ENCODE data around the gene LIM2.

The LIM2 gene

DNA sequence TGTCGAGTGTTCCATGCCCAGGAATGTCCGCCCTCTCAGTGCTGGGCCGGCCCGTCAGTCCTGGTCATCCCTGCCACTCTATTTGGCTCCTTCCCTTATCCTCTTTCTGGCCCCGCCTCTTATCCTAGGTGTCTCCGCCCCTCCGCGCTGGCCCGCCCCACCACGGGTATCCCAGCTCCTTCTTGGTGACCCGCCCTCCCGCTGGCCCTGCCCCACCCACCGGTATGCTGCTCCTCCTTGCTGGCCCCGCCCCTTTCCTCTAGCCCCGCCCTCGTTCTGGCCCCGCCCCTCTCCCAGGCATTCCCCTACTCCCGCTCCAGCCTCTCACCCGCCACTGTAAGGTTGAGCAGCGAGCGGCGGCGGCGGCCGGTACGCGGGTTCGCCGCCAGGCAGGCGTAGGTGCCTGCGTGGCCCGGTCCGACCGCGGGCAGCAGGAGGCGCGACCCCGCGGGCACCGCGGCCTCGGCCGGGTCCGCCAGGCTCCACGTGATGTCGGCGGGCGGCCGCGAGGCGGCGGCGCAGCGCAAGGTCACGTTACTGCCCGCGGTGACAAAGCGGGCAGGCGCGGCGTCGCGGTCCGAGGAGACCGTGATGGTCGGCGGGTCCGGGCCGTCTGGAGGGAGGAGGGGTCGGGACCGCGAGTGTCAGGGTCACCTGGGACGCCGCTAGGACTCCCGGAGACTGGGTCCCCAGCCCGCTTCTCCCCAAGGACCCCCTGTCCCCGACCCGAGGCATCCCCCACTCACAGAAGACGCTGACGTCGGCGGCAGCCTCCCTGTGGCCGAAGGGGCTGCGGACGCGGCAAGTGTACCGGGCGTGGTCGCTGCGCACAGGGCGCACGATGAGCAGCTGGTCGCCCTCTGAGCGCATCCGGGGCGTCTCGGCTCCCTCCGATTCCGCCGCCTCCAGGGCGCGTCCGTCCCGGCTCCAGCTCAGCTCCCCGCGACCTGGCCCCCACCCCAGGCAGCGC lies 47.8 kb downstream of the LIM2 start:
- Mint-ChIP-seq H3K4me3 (peak overlapping the region; percentile 84), H3K36me3 (peaks cover 3% of the 10 kb centered on the region), H3K27ac (no peak overlapping the region), H3K9me3 (no peaks in the 10 kb centered on the region), H3K27me3 (no peaks in the 10 kb centered on the region), H3K4me1 (peaks cover 14% of the 10 kb centered on the region)

DNA sequence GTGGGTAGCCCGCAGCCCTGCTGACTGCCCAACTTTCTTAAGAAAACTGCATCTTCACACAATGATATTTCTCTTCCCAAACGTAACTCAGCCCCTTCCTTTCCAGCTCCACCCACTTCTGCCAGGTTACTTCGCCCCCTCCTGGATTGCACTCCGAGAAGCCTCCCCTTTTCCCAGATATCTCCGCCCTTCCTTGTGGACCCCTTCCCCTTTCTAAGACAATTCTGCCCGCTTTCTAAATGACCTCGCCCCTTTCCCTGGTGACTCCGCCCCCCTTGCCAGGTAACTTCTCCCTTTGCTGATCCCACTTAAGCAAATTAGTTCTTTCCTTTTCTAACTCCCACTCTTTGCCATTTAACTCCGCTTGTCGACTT lies 48.5 kb downstream of the LIM2 start:
- H3K27me3 Mint-ChIP-seq = no peaks in the 10 kb centered on the region
- H3K27ac Mint-ChIP-seq = no peak overlapping the region
- no peaks in the 10 kb centered on the region for H3K36me3 Mint-ChIP-seq

DNA sequence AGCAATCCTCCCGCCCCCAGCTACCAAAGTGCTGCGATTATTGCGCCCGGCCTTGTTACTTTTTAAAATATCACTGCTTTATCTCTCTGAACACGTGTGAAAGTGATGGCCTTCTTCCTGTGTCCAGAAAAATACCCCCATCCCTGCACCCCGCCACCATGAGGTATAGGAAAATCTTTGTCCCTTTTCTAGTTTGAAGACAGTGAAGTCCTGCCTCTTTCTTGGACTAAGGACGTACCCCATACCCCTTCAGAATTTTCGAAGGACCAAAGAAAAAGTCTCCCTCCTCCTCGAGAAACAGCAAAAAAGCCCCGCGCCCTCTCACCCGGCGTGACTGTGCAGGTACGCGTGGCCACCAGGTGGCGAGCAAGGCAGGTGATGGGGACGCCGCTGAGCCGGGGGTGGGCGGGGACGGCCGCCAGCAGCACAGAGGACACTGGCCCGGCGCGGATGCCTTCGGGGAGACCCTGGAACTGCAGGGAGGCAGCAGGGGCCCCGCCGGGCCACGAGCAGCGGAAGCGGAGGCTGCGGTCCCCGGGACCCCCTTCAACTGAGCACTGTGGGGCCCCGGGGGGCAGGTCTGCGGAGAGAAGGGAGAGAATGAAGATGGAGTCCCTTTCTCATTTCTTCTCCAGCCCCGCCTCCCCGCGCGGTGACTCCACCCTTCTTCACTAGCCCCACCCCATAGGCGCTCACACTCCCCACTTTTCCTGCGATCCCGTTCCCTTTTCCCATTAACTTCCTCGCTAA lies 49.0 kb downstream of the LIM2 start:
- H3K4me3 Mint-ChIP-seq = peak overlapping the region; percentile 84
- H3K27ac Mint-ChIP-seq = peak overlapping the region; percentile 5
- no peaks in the 10 kb centered on the region for H3K9me3 Mint-ChIP-seq
- H3K4me1 Mint-ChIP-seq = peaks cover 14% of the 10 kb centered on the region
- H3K36me3 Mint-ChIP-seq = no peaks in the 10 kb centered on the region
- H3K27me3 Mint-ChIP-seq = peaks cover under 1% of the 10 kb centered on the region

More for the DNA sequence above, 48.5 kb downstream of the LIM2 start:
- H3K4me3 Mint-ChIP-seq = peak overlapping the region; percentile 84
- H3K9me3 Mint-ChIP-seq = no peaks in the 10 kb centered on the region
- peaks cover 14% of the 10 kb centered on the region for H3K4me1 Mint-ChIP-seq

DNA sequence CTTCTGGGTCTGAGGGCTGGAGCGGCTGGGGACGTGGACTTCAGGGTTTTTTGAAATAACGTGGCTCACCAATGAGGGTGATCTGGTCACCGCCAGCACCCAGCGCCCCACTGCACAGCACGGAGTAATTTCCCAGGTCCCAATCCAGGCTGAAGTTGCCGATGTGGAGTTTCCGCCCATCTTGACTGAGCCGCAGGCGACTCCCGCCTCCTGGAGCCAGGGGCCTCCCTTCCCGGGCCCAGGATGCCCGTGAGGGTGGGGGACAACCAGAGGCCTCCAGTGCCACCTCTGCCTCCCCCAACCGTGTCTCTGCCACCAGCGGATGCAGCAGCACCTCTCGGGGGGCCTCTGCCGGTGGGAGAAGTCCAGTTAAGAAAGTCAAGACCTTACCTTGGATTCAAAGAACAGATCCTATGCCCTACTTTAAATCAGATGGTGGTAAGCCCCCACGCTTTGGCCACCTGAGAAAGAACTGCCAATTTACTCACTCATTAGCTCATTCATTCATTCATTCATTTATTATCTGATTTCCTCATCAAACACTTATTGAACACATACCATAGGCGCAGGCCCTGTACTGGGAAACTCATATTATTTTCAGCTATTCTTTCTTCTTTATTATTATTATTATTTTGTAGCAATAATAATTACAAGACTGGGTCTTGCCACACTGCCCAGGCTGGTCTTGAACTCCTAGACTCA lies 49.8 kb downstream of the LIM2 start:
- Mint-ChIP-seq H3K27me3 (peaks cover 2% of the 10 kb centered on the region), H3K9me3 (no peaks in the 10 kb centered on the region), H3K27ac (no peak overlapping the region), H3K4me3 (peak overlapping the region; percentile 84), H3K36me3 (no peaks in the 10 kb centered on the region), H3K4me1 (peaks cover 14% of the 10 kb centered on the region)

DNA sequence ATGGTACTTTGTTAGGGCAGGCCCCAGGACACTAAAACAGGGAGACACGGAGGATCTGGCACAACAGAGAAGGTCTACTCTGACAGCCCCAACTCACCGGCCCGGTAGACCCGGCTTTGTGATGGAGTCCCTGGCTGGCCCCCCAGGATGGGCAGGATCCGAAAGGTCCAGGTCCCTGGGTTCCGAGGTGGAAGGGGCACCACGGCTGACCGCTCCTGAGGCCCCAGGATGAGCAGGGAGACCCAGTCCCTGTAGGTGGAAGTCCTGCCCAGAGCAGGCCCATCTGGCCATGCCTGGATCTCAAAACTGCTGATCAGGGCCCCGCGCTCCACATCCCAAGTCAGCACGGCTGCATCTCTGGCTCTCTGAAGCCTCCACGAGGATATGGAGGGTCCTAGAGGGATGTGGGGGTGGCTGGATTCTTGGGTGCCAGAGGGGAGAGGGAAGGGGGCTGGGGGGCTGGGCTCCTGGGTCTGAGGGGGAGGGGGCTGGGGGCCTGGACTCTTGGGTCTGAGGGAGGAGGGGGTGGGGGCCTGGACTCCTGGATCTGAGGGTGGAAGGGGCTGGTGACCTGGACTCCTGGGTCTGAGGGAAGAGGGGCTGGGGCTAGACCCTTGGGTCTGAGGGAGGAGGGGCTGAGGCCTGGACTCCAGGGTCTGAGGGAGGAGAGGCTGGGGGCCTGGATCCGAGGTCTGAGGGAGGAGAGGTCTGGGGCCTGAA lies 50.5 kb downstream of the LIM2 start:
- H3K4me3 Mint-ChIP-seq = no peak overlapping the region
- no peaks in the 10 kb centered on the region for H3K36me3 Mint-ChIP-seq
- H3K4me1 Mint-ChIP-seq = peaks cover 14% of the 10 kb centered on the region
- no peaks in the 10 kb centered on the region for H3K9me3 Mint-ChIP-seq
- peaks cover 2% of the 10 kb centered on the region for H3K27me3 Mint-ChIP-seq
- no peak overlapping the region for H3K27ac Mint-ChIP-seq

DNA sequence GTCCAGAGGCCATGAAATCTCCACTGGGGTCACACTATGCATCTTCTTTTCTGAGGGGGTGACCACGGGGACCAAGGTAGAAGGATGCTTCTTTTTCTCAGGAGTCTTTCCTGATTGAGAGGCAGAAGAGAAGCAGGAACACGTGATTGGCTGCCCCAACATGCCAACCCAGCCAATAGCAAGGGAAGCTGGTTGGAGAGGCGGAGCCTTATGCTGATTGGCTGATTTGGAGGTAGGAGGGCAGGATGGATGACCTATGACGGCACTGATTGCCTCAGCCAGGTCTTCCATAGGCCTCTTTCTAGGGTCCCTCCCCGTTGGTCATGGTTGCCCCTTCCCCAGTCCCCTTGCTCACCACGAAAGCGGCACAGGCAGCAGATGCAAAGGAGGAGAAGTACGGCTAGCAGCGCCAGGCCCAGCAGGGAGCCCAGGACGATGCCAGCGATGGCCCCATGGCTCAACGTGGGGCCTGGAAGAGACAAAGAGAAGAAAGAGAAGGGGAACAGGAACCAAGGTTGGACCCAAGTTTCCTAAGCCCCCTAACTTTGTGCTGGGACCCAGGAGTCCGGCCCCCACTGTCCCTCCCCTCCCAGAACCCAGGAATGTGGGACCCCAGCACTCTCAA lies 53.8 kb downstream of the LIM2 start:
- Mint-ChIP-seq H3K9me3 (peaks cover 7% of the 10 kb centered on the region), H3K27me3 (peaks cover 17% of the 10 kb centered on the region), H3K4me1 (peaks cover 6% of the 10 kb centered on the region), H3K27ac (no peak overlapping the region), H3K4me3 (no peak overlapping the region), H3K36me3 (peaks cover 5% of the 10 kb centered on the region)

DNA sequence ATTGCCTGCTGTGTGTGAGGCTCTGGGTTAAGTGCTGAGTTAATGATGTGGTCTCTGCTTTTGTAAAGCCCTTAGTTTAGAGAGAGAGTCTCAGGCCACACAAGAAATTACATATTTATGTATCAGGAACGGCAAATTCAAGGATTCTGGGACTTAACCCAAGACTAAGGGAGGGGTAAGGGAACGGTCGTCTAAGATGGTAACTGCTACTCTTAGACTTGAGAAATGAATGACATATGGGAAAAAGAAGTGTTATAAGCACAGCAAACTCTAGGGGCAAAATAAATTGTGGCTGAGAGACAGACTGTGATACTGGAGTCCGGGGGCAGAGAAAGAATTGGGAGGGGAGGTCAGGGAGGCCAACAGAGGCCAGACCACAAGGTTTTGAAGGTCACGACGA lies 56.1 kb downstream of the LIM2 start:
- H3K9me3 Mint-ChIP-seq = peaks cover 7% of the 10 kb centered on the region
- H3K36me3 Mint-ChIP-seq = peaks cover 5% of the 10 kb centered on the region
- H3K27me3 Mint-ChIP-seq = peaks cover 24% of the 10 kb centered on the region
- H3K27ac Mint-ChIP-seq = no peak overlapping the region
- H3K4me1 Mint-ChIP-seq = peaks cover 8% of the 10 kb centered on the region
- H3K4me3 Mint-ChIP-seq = no peak overlapping the region

DNA sequence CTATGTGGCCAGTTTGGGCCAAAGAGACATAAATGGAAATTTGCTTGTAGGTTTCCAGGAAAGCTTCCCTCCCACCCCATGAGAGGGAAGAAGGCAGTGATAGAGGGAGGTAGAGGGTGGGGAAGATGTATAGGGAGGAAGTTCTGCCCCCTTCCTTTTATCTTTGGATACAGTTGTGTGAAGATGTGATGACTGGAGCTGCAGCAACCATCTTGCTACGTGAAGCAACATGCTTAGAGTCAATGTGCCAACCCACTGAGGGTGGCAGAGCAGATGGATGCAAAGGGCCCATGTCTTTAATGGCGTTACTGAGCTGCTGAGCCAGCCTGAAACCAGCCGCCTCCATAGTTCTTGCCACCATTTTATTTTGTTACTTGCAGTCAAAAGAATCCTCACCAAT lies 56.6 kb downstream of the LIM2 start:
- Mint-ChIP-seq H3K27me3 (peaks cover 26% of the 10 kb centered on the region), H3K9me3 (peaks cover 7% of the 10 kb centered on the region), H3K27ac (no peak overlapping the region), H3K4me3 (no peak overlapping the region), H3K36me3 (peaks cover 5% of the 10 kb centered on the region), H3K4me1 (peaks cover 8% of the 10 kb centered on the region)

DNA sequence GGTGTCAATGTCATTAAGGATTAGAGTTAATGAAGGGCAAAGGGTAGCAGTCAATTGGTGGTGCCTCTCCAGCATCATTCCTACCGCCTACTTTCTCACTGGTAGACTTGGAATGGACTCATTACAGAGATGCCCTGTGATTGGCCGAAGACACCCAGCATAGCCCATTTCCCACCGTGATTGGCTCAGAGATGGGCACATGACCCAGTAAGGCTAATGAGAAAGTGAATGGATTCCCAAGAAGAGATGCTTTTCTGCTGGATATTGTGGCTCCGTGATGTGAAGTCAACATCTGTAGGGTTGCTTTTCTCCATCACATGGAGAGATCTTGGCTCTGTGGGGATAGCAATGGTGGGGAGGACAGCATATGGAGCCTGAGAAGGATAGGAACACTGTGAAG lies 57.4 kb downstream of the LIM2 start:
- no peak overlapping the region for H3K4me3 Mint-ChIP-seq
- H3K9me3 Mint-ChIP-seq = peaks cover 7% of the 10 kb centered on the region
- peaks cover 5% of the 10 kb centered on the region for H3K36me3 Mint-ChIP-seq
- peaks cover 34% of the 10 kb centered on the region for H3K27me3 Mint-ChIP-seq
- H3K27ac Mint-ChIP-seq = no peak overlapping the region
- peaks cover 8% of the 10 kb centered on the region for H3K4me1 Mint-ChIP-seq

All from activated naive CD4-positive, alpha-beta T cell treated with anti-CD3 and anti-CD28 coated beads, Interleukin-2, amount 50 U/mL, for 24 hours (primary cell).